ENCODE data around the gene ACKR1. TPM values are rescaled to one million over a fixed set of nuclear protein-coding genes. Genes with fewer than 3 reads are reported as not detected.
A peak's percentile ranks its signal among the peaks of the same experiment; 100 is the strongest.

Gene ACKR1
- total RNA-seq, 5 donors from 2014 or later (not counting 1 experiment from before 2014, with no cell fraction given) = 0.20 to 0.28 TPM; not detected in 3

- ChIA-PET CTCF (interaction anchor here (0.8 to 1.9 kb wide), 2 partner anchors 52 to 80 kb away, joined by 4 to 11 read pairs; no protein-coding TSS in a partner anchor), POLR2A (no interaction called here)
- WGBS (ENCODE audit: insufficient coverage) = 100% methylated on average over 1 of the region's 4 CpGs
- Histone ChIP-seq H3K36me3 (ENCODE audit: control insufficient read depth in 2 of 2, extremely low read depth in 1 of 2, insufficient read depth in 1 of 2, low read length in 1 of 2) (no peaks in the 10 kb centered on the region), H3K27ac (ENCODE audit: low read length) (no peak overlapping the region), H3K4me1 (ENCODE audit: control insufficient read depth in 1 of 2, extremely low read depth in 1 of 2, insufficient read depth in 2 of 2, low read length in 2 of 2) (no peaks in the 10 kb centered on the region), H3K9me3 (no peaks in the 10 kb centered on the region), H3K4me3 (ENCODE audit: control insufficient read depth in 1 of 2, extremely low read depth in 1 of 2, low read length in 1 of 2) (no peak overlapping the region), H3K27me3 (replicated peaks in 1 of 2; ENCODE audit: control insufficient read depth in 2 of 2, extremely low read depth in 1 of 2, insufficient read depth in 2 of 2, low read length in 1 of 2) (peaks cover 2 to 21% of the 10 kb centered on the region in 2 experiments)
- no peaks in the 10 kb centered on the region for H3K36me3 Mint-ChIP-seq
- peaks cover 0 to 3% (median 2%) of the 10 kb centered on the region in 3 donors for H3K4me1 Mint-ChIP-seq
- ATAC-seq (replicated peaks in 1 of 4) (no peak), DNase-seq (no peak)
- H3K4me3 Mint-ChIP-seq = no peak overlapping the region
- H3K27me3 Mint-ChIP-seq = peaks cover 57 to 63% of the 10 kb centered on the region in 2 donors
- H3K9me3 Mint-ChIP-seq = no peaks in the 10 kb centered on the region
- no peak overlapping the region for H3K27ac Mint-ChIP-seq
Observed at GRCh38 chr1:159212596-159212995, 7.9 kb downstream of the ACKR1 start.

- Histone ChIP-seq H3K4me1 (ENCODE audit: control insufficient read depth in 1 of 2, extremely low read depth in 1 of 2, insufficient read depth in 2 of 2, low read length in 2 of 2) (no peaks in the 10 kb centered on the region), H3K4me3 (ENCODE audit: control insufficient read depth in 1 of 2, extremely low read depth in 1 of 2, low read length in 1 of 2) (no peak overlapping the region), H3K27me3 (replicated peaks in 1 of 2; ENCODE audit: control insufficient read depth in 2 of 2, extremely low read depth in 1 of 2, insufficient read depth in 2 of 2, low read length in 1 of 2) (peaks cover 2 to 23% of the 10 kb centered on the region in 2 experiments), H3K27ac (ENCODE audit: low read length) (no peak overlapping the region), H3K36me3 (ENCODE audit: control insufficient read depth in 2 of 2, extremely low read depth in 1 of 2, insufficient read depth in 1 of 2, low read length in 1 of 2) (no peaks in the 10 kb centered on the region), H3K9me3 (no peaks in the 10 kb centered on the region)
- POLR2A ChIA-PET = no interaction called here
- Mint-ChIP-seq H3K27me3 (peaks cover 46 to 55% of the 10 kb centered on the region in 2 donors), H3K27ac (no peak overlapping the region), H3K4me3 (no peak overlapping the region), H3K36me3 (no peaks in the 10 kb centered on the region), H3K4me1 (peaks cover 0 to 3% (median 0%) of the 10 kb centered on the region in 3 donors), H3K9me3 (no peaks in the 10 kb centered on the region)
- ATAC-seq (replicated peaks in 1 of 4) (peak in 1 of 4 experiments; percentile 54), DNase-seq (peak in 16 of 35 experiments; percentile 4 to 57 (median 18))
- CTCF ChIA-PET = interaction anchor here (0.5 to 2.2 kb wide), 14 partner anchors 8 to 1011 kb away, joined by 3 to 11 read pairs (median 4); no protein-coding TSS in a partner anchor
- WGBS (ENCODE audit: insufficient coverage) = 0% methylated on average over 1 of the region's 5 CpGs
Observed at GRCh38 chr1:159214149-159214760, 9.6 kb downstream of the ACKR1 start.

- ATAC-seq (replicated peaks in 1 of 4) (no peak), DNase-seq (no peak)
- 89% methylated on average over 9 of the region's 14 CpGs for WGBS (ENCODE audit: insufficient coverage)
- Mint-ChIP-seq H3K4me1 (peaks cover 0 to 2% (median 0%) of the 10 kb centered on the region in 3 donors), H3K27ac (no peak overlapping the region), H3K9me3 (no peaks in the 10 kb centered on the region), H3K36me3 (no peaks in the 10 kb centered on the region), H3K27me3 (peaks cover 22 to 30% of the 10 kb centered on the region in 2 donors), H3K4me3 (no peak overlapping the region)
- H3K4me3 ChIP-seq (ENCODE audit: control insufficient read depth in 1 of 2, extremely low read depth in 1 of 2, low read length in 1 of 2) = no peak overlapping the region
- H3K9me3 ChIP-seq = no peaks in the 10 kb centered on the region
- ChIA-PET POLR2A (no interaction called here), CTCF (no interaction called here)
- no peaks in the 10 kb centered on the region for H3K4me1 ChIP-seq (ENCODE audit: control insufficient read depth in 1 of 2, extremely low read depth in 1 of 2, insufficient read depth in 2 of 2, low read length in 2 of 2)
- no peaks in the 10 kb centered on the region for H3K36me3 ChIP-seq (ENCODE audit: control insufficient read depth in 2 of 2, extremely low read depth in 1 of 2, insufficient read depth in 1 of 2, low read length in 1 of 2)
- H3K27ac ChIP-seq (ENCODE audit: low read length) = no peak overlapping the region
- peaks cover 4 to 10% of the 10 kb centered on the region in 2 experiments for H3K27me3 ChIP-seq (replicated peaks in 1 of 2; ENCODE audit: control insufficient read depth in 2 of 2, extremely low read depth in 1 of 2, insufficient read depth in 2 of 2, low read length in 1 of 2)
Observed at GRCh38 chr1:159218649-159219636, 14.3 kb downstream of the ACKR1 start.

GRCh38 chr1:159222075-159222865 is 17.6 kb downstream of the ACKR1 start:
- DNase-seq = no peak
- ATAC-seq (replicated peaks in 1 of 4) = no peak
- H3K4me3 Mint-ChIP-seq = no peak overlapping the region

GRCh38 chr1:159223004-159223403 is 18.3 kb downstream of the ACKR1 start:
- whole genome bisulfite sequencing (ENCODE audit: insufficient coverage) = no CpG with 5 or more reads among the region's 2 CpGs
- Histone ChIP-seq H3K27ac (ENCODE audit: low read length) (no peak overlapping the region), H3K27me3 (replicated peaks in 1 of 2; ENCODE audit: control insufficient read depth in 2 of 2, extremely low read depth in 1 of 2, insufficient read depth in 2 of 2, low read length in 1 of 2) (peaks cover 2 to 6% of the 10 kb centered on the region in 2 experiments), H3K9me3 (no peaks in the 10 kb centered on the region), H3K4me3 (ENCODE audit: control insufficient read depth in 1 of 2, extremely low read depth in 1 of 2, low read length in 1 of 2) (no peak overlapping the region), H3K36me3 (ENCODE audit: control insufficient read depth in 2 of 2, extremely low read depth in 1 of 2, insufficient read depth in 1 of 2, low read length in 1 of 2) (no peaks in the 10 kb centered on the region), H3K4me1 (ENCODE audit: control insufficient read depth in 1 of 2, extremely low read depth in 1 of 2, insufficient read depth in 2 of 2, low read length in 2 of 2) (no peaks in the 10 kb centered on the region)
- Mint-ChIP-seq H3K4me3 (no peak overlapping the region), H3K9me3 (no peaks in the 10 kb centered on the region), H3K27ac (no peak overlapping the region), H3K27me3 (peaks cover 10 to 27% of the 10 kb centered on the region in 2 donors), H3K36me3 (no peaks in the 10 kb centered on the region), H3K4me1 (no peaks in the 10 kb centered on the region)
- no peak for ATAC-seq (replicated peaks in 1 of 4)
- POLR2A ChIA-PET = no interaction called here
- DNase-seq = no peak
- CTCF ChIA-PET = interaction anchor here in 1 of 2 donors (1.3 kb wide), 1 partner anchor 9 kb away, joined by 5 read pairs; no protein-coding TSS in a partner anchor

More at GRCh38 chr1:159222075-159222865, 17.6 kb downstream of the ACKR1 start:
- Mint-ChIP-seq H3K36me3 (no peaks in the 10 kb centered on the region), H3K27ac (no peak overlapping the region), H3K27me3 (peaks cover 10 to 28% of the 10 kb centered on the region in 2 donors), H3K4me1 (no peaks in the 10 kb centered on the region), H3K9me3 (no peaks in the 10 kb centered on the region)
- WGBS (ENCODE audit: insufficient coverage) = 71% methylated on average over 2 of the region's 5 CpGs
- H3K9me3 ChIP-seq = no peaks in the 10 kb centered on the region
- no peak overlapping the region for H3K4me3 ChIP-seq (ENCODE audit: control insufficient read depth in 1 of 2, extremely low read depth in 1 of 2, low read length in 1 of 2)
- H3K27me3 ChIP-seq (replicated peaks in 1 of 2; ENCODE audit: control insufficient read depth in 2 of 2, extremely low read depth in 1 of 2, insufficient read depth in 2 of 2, low read length in 1 of 2) = peaks cover 2 to 6% of the 10 kb centered on the region in 2 experiments
- ChIA-PET POLR2A (no interaction called here), CTCF (interaction anchor here (0.6 to 1.3 kb wide), 5 partner anchors 8 to 1248 kb away, joined by 3 to 5 read pairs (median 3); no protein-coding TSS in a partner anchor)
- H3K36me3 ChIP-seq (ENCODE audit: control insufficient read depth in 2 of 2, extremely low read depth in 1 of 2, insufficient read depth in 1 of 2, low read length in 1 of 2) = no peaks in the 10 kb centered on the region
- H3K4me1 ChIP-seq (ENCODE audit: control insufficient read depth in 1 of 2, extremely low read depth in 1 of 2, insufficient read depth in 2 of 2, low read length in 2 of 2) = no peaks in the 10 kb centered on the region
- H3K27ac ChIP-seq (ENCODE audit: low read length) = no peak overlapping the region

- POLR2A ChIA-PET = no interaction called here
- Histone ChIP-seq H3K27ac (ENCODE audit: low read length) (no peak overlapping the region), H3K9me3 (no peaks in the 10 kb centered on the region), H3K4me3 (ENCODE audit: control insufficient read depth in 1 of 2, extremely low read depth in 1 of 2, low read length in 1 of 2) (no peak overlapping the region), H3K4me1 (ENCODE audit: control insufficient read depth in 1 of 2, extremely low read depth in 1 of 2, insufficient read depth in 2 of 2, low read length in 2 of 2) (no peaks in the 10 kb centered on the region), H3K27me3 (replicated peaks in 1 of 2; ENCODE audit: control insufficient read depth in 2 of 2, extremely low read depth in 1 of 2, insufficient read depth in 2 of 2, low read length in 1 of 2) (peaks cover 0 to 11% of the 10 kb centered on the region in 2 experiments), H3K36me3 (ENCODE audit: control insufficient read depth in 2 of 2, extremely low read depth in 1 of 2, insufficient read depth in 1 of 2, low read length in 1 of 2) (no peaks in the 10 kb centered on the region)
- CTCF ChIA-PET = no interaction called here
- ATAC-seq (replicated peaks in 1 of 4) (no peak), DNase-seq (no peak)
- Mint-ChIP-seq H3K4me1 (no peaks in the 10 kb centered on the region), H3K27me3 (peaks cover 17 to 23% of the 10 kb centered on the region in 2 donors), H3K4me3 (no peak overlapping the region), H3K36me3 (no peaks in the 10 kb centered on the region), H3K27ac (no peak overlapping the region), H3K9me3 (no peaks in the 10 kb centered on the region)
- no CpG with 5 or more reads among the region's 2 CpGs for WGBS (ENCODE audit: insufficient coverage)
Observed at GRCh38 chr1:159228554-159228953, 23.9 kb downstream of the ACKR1 start.

Measured in T-cell (primary cell).